Parathyroid adenoma (tissue), 2 donors: ENCODE data around the gene LONRF3.
"Not testable (repeated sequence)": the region's sequence is repeated elsewhere in the genome, so short reads cannot be mapped to it uniquely, and the experiment has no call there.

Experiments
- H2AFZ ChIP-seq: fragments of 300-600 bp; sonication (generic); one replicate; pipeline ENCODE4 v1.7.0; 2017; ENCODE audit warnings: antibody characterized with exemption, mild to moderate bottlenecking
- H3K27ac ChIP-seq: fragments of 300-600 bp; sonication (generic); one replicate; pipeline ENCODE4 v1.7.0; 2017
- H3K27me3 ChIP-seq: fragments of 300-600 bp; sonication (generic); one replicate; pipeline ENCODE4 v1.7.0; 2017; ENCODE audit warnings: low read length; ENCODE audit not compliant: control insufficient read depth, insufficient read depth
- H3K36me3 ChIP-seq: fragments of 300-600 bp; sonication (generic); one replicate; pipeline ENCODE4 v1.7.0; 2017; ENCODE audit warnings: low read length; ENCODE audit not compliant: control insufficient read depth, insufficient read depth
- H3K4me1 ChIP-seq: fragments of 300-600 bp; sonication (generic); one replicate; pipeline ENCODE4 v1.7.0; 2017; ENCODE audit warnings: control low read depth
- H3K4me2 ChIP-seq: fragments of 300-600 bp; sonication (generic); one replicate; pipeline ENCODE4 v1.7.0; 2017; ENCODE audit warnings: low read length
- H3K4me3 ChIP-seq: fragments of 300-600 bp; sonication (generic); one replicate; pipeline ENCODE4 v1.7.0; 2017; ENCODE audit warnings: low read depth, low read length
- H3K79me2 ChIP-seq: fragments of 300-600 bp; sonication (generic); one replicate; pipeline ENCODE4 v1.7.0; 2017; ENCODE audit warnings: control low read depth
- H3K9ac ChIP-seq: fragments of 300-600 bp; sonication (generic); one replicate; pipeline ENCODE4 v1.7.0; 2017; ENCODE audit warnings: mild to moderate bottlenecking
- H3K9me3 ChIP-seq: fragments of 300-600 bp; sonication (generic); one replicate; pipeline ENCODE4 v1.7.0; 2017; ENCODE audit warnings: low read length; ENCODE audit not compliant: control insufficient read depth
- CTCF ChIP-seq: fragments of 300-600 bp; sonication (generic); IDR thresholded peaks from one replicate; pipeline ENCODE4 v1.7.0; 2017; ENCODE audit warnings: antibody characterized with exemption, mild to moderate bottlenecking
- donor health status: primary hyperparathyroidism.

LONRF3 gene

GRCh38 chrX:119015407-119016237 lies 41.2 kb downstream of the LONRF3 start:
- Histone ChIP-seq H3K79me2 (no peaks in the 10 kb centered on the region), H3K36me3 (no peaks in the 10 kb centered on the region), H3K27ac (no peak overlapping the region), H3K9ac (no peak overlapping the region), H2AFZ (no peak overlapping the region), H3K4me2 (no peak overlapping the region), H3K4me1 (no peaks in the 10 kb centered on the region), H3K9me3 (no peaks in the 10 kb centered on the region), H3K27me3 (no peaks in the 10 kb centered on the region), H3K4me3 (no peak overlapping the region)
- no peak for TF ChIP-seq CTCF

- Histone ChIP-seq H3K27ac (no peak overlapping the region), H3K9me3 (no peaks in the 10 kb centered on the region), H3K9ac (no peak overlapping the region), H3K27me3 (no peaks in the 10 kb centered on the region), H3K36me3 (no peaks in the 10 kb centered on the region), H3K4me2 (no peak overlapping the region), H3K4me1 (no peaks in the 10 kb centered on the region), H3K4me3 (no peak overlapping the region), H2AFZ (no peak overlapping the region), H3K79me2 (no peaks in the 10 kb centered on the region)
- no peak for TF ChIP-seq CTCF
Observed at GRCh38 chrX:119017077-119017476, 42.7 kb downstream of the LONRF3 start.

- Histone ChIP-seq H3K4me1 (no peaks in the 10 kb centered on the region), H3K27ac (no peak overlapping the region), H3K9ac (no peak overlapping the region), H3K27me3 (no peaks in the 10 kb centered on the region), H3K36me3 (no peaks in the 10 kb centered on the region), H3K4me3 (no peak overlapping the region), H3K79me2 (no peaks in the 10 kb centered on the region), H3K4me2 (no peak overlapping the region), H2AFZ (no peak overlapping the region), H3K9me3 (no peaks in the 10 kb centered on the region)
- no peak for TF ChIP-seq CTCF
Observed at GRCh38 chrX:119025900-119026299, 51.5 kb downstream of the LONRF3 start.

GRCh38 chrX:119026344-119026743 lies 51.9 kb downstream of the LONRF3 start:
- not testable (repeated sequence) for H3K4me1 ChIP-seq, H3K9me3 ChIP-seq, H3K27ac ChIP-seq, H3K9ac ChIP-seq, H3K79me2 ChIP-seq, H3K36me3 ChIP-seq, H3K27me3 ChIP-seq, H3K4me2 ChIP-seq, H3K4me3 ChIP-seq, H2AFZ ChIP-seq

- not testable (repeated sequence) for H3K4me3 ChIP-seq, H3K36me3 ChIP-seq, H3K27ac ChIP-seq, H3K4me2 ChIP-seq, H3K9me3 ChIP-seq, H3K4me1 ChIP-seq, H2AFZ ChIP-seq, H3K27me3 ChIP-seq, H3K9ac ChIP-seq, H3K79me2 ChIP-seq
Observed at GRCh38 chrX:119027960-119028732, 53.7 kb downstream of the LONRF3 start.
